Measurements from ENCODE around the gene PRKAR1B.

Gene PRKAR1B

GRCh38 chr7:707296-708000, 19.6 kb downstream of the PRKAR1B start:
- H3K27ac ChIP-seq, result no peak overlapping the region
- TF ChIP-seq CTCF (conservative IDR thresholded peaks at IDR 0.05), result no peak
- no peak for TF ChIP-seq ZFX (IDR thresholded peaks at IDR 0.05)

GRCh38 chr7:706721-707120, 20.4 kb downstream of the PRKAR1B start:
- TF ChIP-seq CTCF (conservative IDR thresholded peaks at IDR 0.05) (no peak), ZFX (IDR thresholded peaks at IDR 0.05) (no peak)
- no peak overlapping the region for H3K27ac ChIP-seq

- TF ChIP-seq ZFX (IDR thresholded peaks at IDR 0.05), result no peak
- no peak for TF ChIP-seq CTCF (conservative IDR thresholded peaks at IDR 0.05)
- no peak overlapping the region for H3K27ac ChIP-seq
These were observed 24.0 kb downstream of the PRKAR1B start for GRCh38 chr7:703049-703448.

- TF ChIP-seq ZFX (IDR thresholded peaks at IDR 0.05) (no peak), CTCF (conservative IDR thresholded peaks at IDR 0.05) (no peak)
- H3K27ac ChIP-seq, result no peak overlapping the region
These were observed 25.9 kb downstream of the PRKAR1B start for GRCh38 chr7:701086-701671.

GRCh38 chr7:699476-700170, 27.5 kb downstream of the PRKAR1B start:
- no peak for TF ChIP-seq CTCF (conservative IDR thresholded peaks at IDR 0.05)
- no peak for TF ChIP-seq ZFX (IDR thresholded peaks at IDR 0.05)
- no peak overlapping the region for H3K27ac ChIP-seq

GRCh38 chr7:698515-699475, 28.3 kb downstream of the PRKAR1B start:
- no peak overlapping the region for H3K27ac ChIP-seq
- no peak for TF ChIP-seq CTCF (conservative IDR thresholded peaks at IDR 0.05)
- TF ChIP-seq ZFX (IDR thresholded peaks at IDR 0.05), result no peak

All from C4-2B (cell line).